HG03432 (cell line): ENCODE measurements around the gene EDN1.

Experiments used
- ATAC-seq: cut with Tn5 transposase; IDR thresholded peaks from one replicate; pipeline ENCODE4 v1.9.1; 2021; ENCODE audit warnings: mild to moderate bottlenecking, moderate library complexity; ENCODE audit not compliant: unreplicated experiment

The EDN1 gene

DNA sequence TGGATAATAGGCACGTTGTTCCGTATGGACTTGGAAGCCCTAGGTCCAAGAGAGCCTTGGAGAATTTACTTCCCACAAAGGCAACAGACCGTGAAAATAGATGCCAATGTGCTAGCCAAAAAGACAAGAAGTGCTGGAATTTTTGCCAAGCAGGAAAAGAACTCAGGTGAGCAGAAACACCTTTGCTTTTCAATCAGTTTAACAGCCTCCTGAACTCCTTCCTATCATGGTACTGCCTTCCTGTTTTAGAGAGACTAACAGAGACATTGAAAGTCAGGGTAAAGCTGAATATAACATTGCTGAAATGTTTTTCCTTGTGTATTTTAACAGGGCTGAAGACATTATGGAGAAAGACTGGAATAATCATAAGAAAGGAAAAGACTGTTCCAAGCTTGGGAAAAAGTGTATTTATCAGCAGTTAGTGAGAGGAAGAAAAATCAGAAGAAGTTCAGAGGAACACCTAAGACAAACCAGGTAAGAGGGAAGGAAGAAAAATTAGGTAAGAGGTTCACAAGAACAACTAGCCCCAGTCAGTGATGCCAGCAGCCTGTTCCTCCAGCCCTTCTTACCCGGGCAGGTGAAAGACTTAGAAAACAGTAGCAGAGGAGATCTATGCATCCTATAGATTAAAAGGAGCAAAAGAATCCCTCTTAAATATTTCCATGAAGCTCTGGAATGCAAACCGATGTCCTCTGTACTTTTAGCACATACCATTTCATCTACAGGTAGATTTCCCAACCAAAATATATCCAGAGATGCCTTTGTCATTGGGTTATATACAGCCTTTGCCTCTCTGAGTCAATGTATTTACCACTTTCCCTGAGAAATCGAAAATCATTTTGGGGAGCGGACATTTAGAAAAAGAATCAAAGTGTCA, 4.0 kb downstream of the EDN1 start:
- no peak for ATAC-seq

GRCh38 chr6:12294851-12295536, 4.8 kb downstream of the EDN1 start:
- ATAC-seq, result no peak

- ATAC-seq, result no peak
These were observed 5.5 kb downstream of the EDN1 start for GRCh38 chr6:12295558-12296254.

GRCh38 chr6:12296255-12296573, 6.1 kb downstream of the EDN1 start:
- ATAC-seq, result no peak

- no peak for ATAC-seq
These were observed 6.4 kb downstream of the EDN1 start for GRCh38 chr6:12296604-12297003.

DNA sequence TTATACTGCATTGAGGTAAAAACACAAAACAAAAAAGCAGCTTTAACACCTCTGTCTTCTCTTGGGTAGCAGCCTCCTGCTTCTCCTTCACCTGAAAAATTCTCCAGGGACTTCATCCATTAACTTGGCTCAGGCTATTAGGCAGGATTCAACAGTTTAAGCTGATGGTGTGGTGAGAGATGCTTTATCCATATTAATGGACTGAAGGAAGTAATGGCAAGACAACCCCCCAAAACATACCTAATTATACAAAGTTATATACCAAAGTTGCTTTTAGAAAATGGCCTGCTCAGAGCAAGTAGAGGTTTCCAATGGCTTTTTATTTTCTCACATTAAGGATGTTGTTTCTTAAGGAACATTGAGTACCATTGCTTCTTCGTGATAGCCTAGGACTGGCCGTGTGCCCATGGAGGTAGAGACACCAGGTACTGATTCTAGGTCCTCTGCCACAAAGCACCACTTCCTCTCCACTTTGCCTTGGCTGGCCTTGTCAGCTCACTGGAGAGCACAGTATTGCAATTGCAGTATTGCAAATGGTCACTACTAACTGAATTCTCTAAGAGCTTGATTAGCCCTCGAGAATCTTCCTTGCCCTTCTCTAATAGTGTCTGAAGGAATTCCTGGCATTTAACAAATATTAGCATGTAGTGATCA, 7.3 kb downstream of the EDN1 start:
- ATAC-seq, result no peak

GRCh38 chr6:12298017-12298978, 8.1 kb downstream of the EDN1 start:
- no peak for ATAC-seq

DNA sequence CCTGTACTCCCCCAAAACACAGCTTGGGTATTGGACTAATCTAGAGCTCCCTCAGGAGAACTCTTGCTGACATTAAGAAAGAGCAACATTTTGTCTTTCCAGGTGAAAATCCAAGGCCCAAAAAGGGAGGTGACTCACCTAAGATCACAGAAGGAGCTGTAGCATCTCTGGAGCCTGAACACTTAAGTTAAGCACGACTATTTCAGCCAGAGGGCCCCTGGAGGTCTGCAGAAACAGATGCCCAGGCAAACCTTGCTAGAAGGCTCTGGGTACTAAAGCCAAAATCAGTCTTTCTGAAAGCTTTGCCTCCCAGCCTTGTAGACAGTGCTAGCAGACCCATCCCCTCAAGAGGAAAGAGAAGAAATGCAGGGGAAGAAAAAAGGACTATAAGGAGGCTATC, 8.8 kb downstream of the EDN1 start:
- no peak for ATAC-seq

DNA sequence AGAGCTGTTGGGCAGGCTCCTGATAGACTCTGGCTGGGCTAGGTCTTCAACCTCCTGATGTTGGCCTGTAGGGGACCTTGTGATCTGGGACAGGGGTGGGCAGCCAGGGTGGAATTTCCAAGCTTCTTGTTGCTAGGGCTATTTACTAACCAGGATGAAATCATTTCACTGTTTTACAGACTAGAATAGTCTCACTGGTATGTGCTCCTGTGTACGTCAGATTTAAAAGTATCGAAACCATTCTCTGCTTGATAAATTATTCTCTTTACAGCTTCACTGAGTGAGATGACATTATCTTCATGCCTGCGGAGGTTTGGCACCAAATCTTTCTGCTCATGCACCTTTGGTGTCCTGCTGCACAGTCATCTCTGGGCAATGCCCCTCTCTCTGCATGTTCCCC, 10.9 kb downstream of the EDN1 start:
- ATAC-seq, result no peak

- ATAC-seq, result no peak
These were observed 14.3 kb downstream of the EDN1 start for GRCh38 chr6:12304487-12304886.

GRCh38 chr6:12309070-12309469, 18.9 kb downstream of the EDN1 start:
- no peak for ATAC-seq

- ATAC-seq, result no peak
These were observed 20.9 kb downstream of the EDN1 start for GRCh38 chr6:12311106-12311505.

GRCh38 chr6:12312736-12313135, 22.6 kb downstream of the EDN1 start:
- no peak for ATAC-seq

DNA sequence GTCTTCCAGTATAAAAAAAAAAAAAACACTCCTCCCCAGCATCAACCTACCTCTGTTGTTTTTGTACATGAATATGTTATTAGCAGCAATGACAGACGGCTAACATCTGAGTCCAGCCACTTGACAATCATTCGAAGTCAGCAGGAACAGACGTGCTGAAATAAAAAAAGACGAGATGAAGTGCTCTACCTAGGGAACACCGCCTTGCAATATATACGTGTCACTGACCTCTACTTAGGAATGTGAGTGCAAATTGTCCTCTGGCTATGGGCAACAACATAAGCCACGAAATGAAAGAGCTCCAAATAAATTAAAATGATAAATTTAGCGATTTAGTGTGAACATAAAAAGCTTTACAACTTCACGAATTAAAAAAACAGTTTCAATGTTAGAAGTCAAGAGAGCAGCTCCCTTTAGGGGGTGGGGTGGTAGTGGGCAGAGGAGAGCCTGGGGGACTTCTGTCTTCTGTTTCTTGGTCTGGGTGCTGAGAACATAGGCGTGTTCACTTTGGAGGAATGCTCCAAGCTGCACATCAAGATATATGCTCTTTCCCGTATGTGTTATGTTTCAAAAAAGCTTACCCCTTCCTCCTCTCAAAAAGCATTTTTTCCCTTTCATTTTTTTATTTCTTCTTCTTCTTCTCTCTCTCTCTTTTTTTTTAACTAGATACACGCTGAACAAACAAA, 23.3 kb downstream of the EDN1 start:
- no peak for ATAC-seq

DNA sequence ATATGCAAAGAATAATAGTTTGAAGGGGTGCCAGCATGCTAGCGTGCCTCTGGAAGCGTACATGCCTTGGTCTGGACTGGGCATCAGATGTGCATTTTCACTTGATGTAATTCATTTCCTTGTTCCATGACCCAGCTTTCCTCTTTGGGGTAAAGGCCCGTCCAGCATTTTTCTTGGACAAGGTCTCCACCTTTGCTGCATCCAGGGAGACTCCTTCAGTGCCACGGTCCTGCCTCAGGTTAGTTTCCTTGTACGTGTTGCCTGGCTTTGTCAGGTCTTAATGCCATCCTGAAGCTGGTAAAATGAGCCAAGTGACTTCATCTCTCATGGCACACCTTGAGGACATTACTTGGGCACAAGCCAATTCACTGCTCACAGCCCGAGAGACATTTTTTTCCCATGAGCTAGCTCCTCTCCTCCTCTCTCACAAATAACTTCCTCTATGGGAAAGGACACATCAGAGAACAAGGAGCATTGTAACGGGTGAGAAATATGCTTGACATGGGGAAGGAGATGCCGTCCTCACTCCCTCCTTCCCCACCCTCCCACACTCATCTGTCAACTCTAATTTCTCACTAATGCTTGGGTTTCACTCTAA, 23.9 kb downstream of the EDN1 start:
- ATAC-seq, result no peak

- ATAC-seq, result no peak
These were observed 24.6 kb downstream of the EDN1 start for GRCh38 chr6:12314751-12315150.

GRCh38 chr6:12315292-12316081, 25.3 kb downstream of the EDN1 start:
- ATAC-seq, result no peak

- no peak for ATAC-seq
These were observed 28.6 kb downstream of the EDN1 start for GRCh38 chr6:12318749-12319148.
